ENCODE measurements around the gene WNT16.

GRCh38 chr7:121323515-121324302 lies 5.1 kb upstream of the WNT16 start:
- no peak for TF ChIP-seq POLR2AphosphoS5 (IDR thresholded peaks at IDR 0.05; ENCODE audit: borderline replicate concordance, low read depth, low read length)
- no peak for TF ChIP-seq EZH2 (IDR thresholded peaks at IDR 0.05)
